PC-9 (cell line): ENCODE results near the gene NDUFB8. TPM values are rescaled to one million over a fixed set of nuclear protein-coding genes. Genes with fewer than 3 reads are reported as not detected.

Source experiments
- BruUV-seq: library from RNA; stranded (reverse); fragments of 400-500 nt; replicated peaks from 2 replicates; lab custom pipeline; 2021; lab: Mats Ljungman, UMichigan
- CTCF ChIA-PET: fragments of 300-600 bp; sonication (Branson Sonifier 250); formaldehyde crosslinking; loops from one replicate; lab custom pipeline; 2022; ENCODE audit warnings: antibody characterized with exemption; lab: Charles Lee
- POLR2A ChIA-PET: fragments of 300-600 bp; sonication (Branson Sonifier 250); formaldehyde crosslinking; loops from one replicate; lab custom pipeline; 2022; ENCODE audit warnings: antibody characterized with exemption; ENCODE audit not compliant: unreplicated experiment; lab: Charles Lee
- DNase-seq, 2 experiments: peaks; one replicate each; pipeline versions ENCODE4 v3.0.0 to v3.0.0-alpha.2; 2015 to 2022; ENCODE audit warnings: mixed read lengths in 1 of 2
- H2AFZ ChIP-seq: fragments of 200-600 bp; sonication (generic); 2 replicates; pipeline ENCODE4 v1.8.1; 2017; ENCODE audit warnings: antibody characterized with exemption
- H3F3A ChIP-seq: fragments of 200-600 bp; sonication (generic); 2 replicates; pipeline ENCODE4 v1.8.1; 2017; ENCODE audit warnings: antibody characterized with exemption, mild to moderate bottlenecking, low read depth; ENCODE audit not compliant: insufficient read depth
- H3K27ac ChIP-seq: fragments of 200-600 bp; sonication (generic); 2 replicates; pipeline ENCODE4 v1.6.1; 2016; ENCODE audit warnings: mixed run types
- H3K27me3 ChIP-seq: fragments of 200-600 bp; sonication (generic); 2 replicates; pipeline ENCODE4 v1.6.1; 2016; ENCODE audit warnings: low read depth, mixed run types; ENCODE audit not compliant: insufficient read depth
- H3K36me3 ChIP-seq: fragments of 200-600 bp; sonication (generic); 2 replicates; pipeline ENCODE4 v1.6.1; 2016; ENCODE audit warnings: low read depth, mixed run types
- H3K4me1 ChIP-seq: fragments of 200-600 bp; sonication (generic); replicated peaks from 2 replicates; pipeline ENCODE4 v1.6.1; 2016; ENCODE audit warnings: mixed run types; ENCODE audit not compliant: insufficient read depth
- H3K4me2 ChIP-seq: fragments of 200-600 bp; sonication (generic); 2 replicates; pipeline ENCODE4 v1.6.1; 2017; ENCODE audit warnings: mixed run types
- H3K4me3 ChIP-seq: fragments of 200-600 bp; sonication (generic); 2 replicates; pipeline ENCODE4 v1.6.1; 2016; ENCODE audit warnings: mixed run types
- H3K79me2 ChIP-seq: fragments of 200-600 bp; sonication (generic); 2 replicates; pipeline ENCODE4 v1.6.1; 2017; ENCODE audit warnings: low read depth, mixed run types
- H3K9me2 ChIP-seq: fragments of 200-600 bp; sonication (generic); 2 replicates; pipeline ENCODE4 v1.8.1; 2017; ENCODE audit warnings: mild to moderate bottlenecking; ENCODE audit not compliant: insufficient read depth
- H3K9me3 ChIP-seq: fragments of 200-600 bp; sonication (generic); 2 replicates; pipeline ENCODE4 v1.8.1; 2016; ENCODE audit warnings: low read depth; ENCODE audit not compliant: insufficient read depth
- H4K20me1 ChIP-seq: fragments of 200-600 bp; sonication (generic); 2 replicates; pipeline ENCODE4 v1.8.1; 2017; ENCODE audit not compliant: insufficient read depth
- EZH2 ChIP-seq: fragments of 200-600 bp; sonication (generic); IDR thresholded peaks from 2 replicates; pipeline ENCODE4 v1.8.0; 2017; ENCODE audit warnings: antibody characterized with exemption, low read depth
- intact Hi-C: fragments of 100-400 bp; cut with micrococcal nuclease; formaldehyde crosslinking; loops from one replicate; pipeline ENCODE4 v1.10.0; 2022; ENCODE audit not compliant: unreplicated experiment
- total RNA-seq: library from RNA; stranded (reverse); gene quantifications from 2 replicates; pipeline ENCODE4 v1.2.3, GENCODE V29; 2021
- TF ChIP-seq, protein P1 (sequence below): fragments of 200-600 bp; sonication (generic); conservative IDR thresholded peaks from 2 replicates; pipeline ENCODE4 v1.6.1; 2017; ENCODE audit warnings: mixed run types, antibody characterized with exemption, mild to moderate bottlenecking, moderate library complexity

The NDUFB8 gene
- total RNA-seq, 1 experiment from 2014 or later: 86.0 TPM

DNA sequence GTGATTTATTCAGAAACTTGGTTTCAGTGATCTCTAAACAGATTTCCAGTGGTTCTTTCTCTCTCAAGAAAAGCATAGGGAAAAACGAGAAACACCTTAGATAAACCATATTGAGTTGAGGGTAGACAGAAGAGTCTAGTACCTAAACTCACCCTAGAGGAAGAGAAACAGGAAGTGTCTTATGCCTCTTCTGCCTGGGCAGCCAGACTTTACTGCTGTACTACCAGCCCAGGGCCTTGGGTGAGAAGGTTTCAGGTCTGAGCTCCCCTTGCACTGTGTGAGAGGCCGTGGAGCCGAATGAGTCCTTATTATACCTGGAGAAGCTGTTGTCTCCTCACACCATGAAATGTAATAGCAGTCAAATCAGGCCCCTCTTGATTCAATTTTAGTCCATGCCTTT is 24.3 kb upstream of the NDUFB8 start:
- Histone ChIP-seq H3K4me1 (no peaks in the 10 kb centered on the region), H2AFZ (no peak overlapping the region), H3K27me3 (no peaks in the 10 kb centered on the region), H3K27ac (no peak overlapping the region), H3F3A (no peaks in the 10 kb centered on the region), H3K9me3 (no peaks in the 10 kb centered on the region), H4K20me1 (no peaks in the 10 kb centered on the region), H3K79me2 (no peaks in the 10 kb centered on the region), H3K9me2 (no peaks in the 10 kb centered on the region), H3K4me2 (no peak overlapping the region), H3K4me3 (no peak overlapping the region), H3K36me3 (no peaks in the 10 kb centered on the region)
- DNase-seq: no peak
- TF ChIP-seq EZH2: no peak
- TF ChIP-seq, protein P1, sequence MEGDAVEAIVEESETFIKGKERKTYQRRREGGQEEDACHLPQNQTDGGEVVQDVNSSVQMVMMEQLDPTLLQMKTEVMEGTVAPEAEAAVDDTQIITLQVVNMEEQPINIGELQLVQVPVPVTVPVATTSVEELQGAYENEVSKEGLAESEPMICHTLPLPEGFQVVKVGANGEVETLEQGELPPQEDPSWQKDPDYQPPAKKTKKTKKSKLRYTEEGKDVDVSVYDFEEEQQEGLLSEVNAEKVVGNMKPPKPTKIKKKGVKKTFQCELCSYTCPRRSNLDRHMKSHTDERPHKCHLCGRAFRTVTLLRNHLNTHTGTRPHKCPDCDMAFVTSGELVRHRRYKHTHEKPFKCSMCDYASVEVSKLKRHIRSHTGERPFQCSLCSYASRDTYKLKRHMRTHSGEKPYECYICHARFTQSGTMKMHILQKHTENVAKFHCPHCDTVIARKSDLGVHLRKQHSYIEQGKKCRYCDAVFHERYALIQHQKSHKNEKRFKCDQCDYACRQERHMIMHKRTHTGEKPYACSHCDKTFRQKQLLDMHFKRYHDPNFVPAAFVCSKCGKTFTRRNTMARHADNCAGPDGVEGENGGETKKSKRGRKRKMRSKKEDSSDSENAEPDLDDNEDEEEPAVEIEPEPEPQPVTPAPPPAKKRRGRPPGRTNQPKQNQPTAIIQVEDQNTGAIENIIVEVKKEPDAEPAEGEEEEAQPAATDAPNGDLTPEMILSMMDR: no peak
- POLR2A ChIA-PET: no interaction called here
- BruUV-seq: no TSS peak
- CTCF ChIA-PET: no interaction called here
- intact Hi-C loops: no loop called here

DNA sequence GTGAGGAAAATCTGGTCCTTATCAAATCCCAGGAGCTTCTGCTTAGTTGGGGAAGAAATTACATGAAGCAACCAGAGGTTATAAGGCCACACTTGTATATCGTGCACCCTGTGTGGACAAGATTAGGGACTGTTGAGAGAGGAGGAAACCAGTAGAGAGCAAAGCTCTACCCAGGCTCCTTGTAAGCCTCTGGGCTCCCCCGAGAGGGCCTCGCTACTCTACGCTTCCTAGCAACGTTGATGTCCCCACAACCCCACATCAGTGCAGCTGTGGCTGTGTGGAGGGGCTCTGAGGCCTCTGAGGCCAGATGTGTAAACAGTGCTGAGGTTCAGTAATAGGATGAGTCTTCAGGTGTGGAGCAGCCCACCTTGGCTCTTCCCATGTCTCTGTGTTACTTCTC is 22.1 kb upstream of the NDUFB8 start:
- intact Hi-C loops: no loop called here
- no peaks in the 10 kb centered on the region for H3K36me3 ChIP-seq

DNA sequence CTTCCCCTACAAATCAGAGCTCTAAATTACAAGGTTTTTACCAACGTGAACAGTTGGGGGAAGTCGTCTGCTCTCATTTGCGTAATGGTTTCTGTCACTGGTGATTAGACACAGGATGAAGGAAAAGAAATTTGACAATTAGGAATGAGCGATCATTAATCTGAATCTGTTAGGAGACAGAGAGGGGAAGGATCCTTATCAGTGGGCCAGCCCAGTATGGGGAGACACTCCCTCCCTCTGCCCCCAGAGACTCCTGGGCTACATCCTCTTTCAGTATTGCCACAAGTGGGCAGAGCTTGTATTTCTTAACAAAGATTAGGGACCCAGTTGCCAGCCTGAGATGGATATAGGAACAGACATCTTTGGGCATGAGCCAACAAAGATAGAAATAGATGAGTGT is 21.5 kb upstream of the NDUFB8 start:
- no peaks in the 10 kb centered on the region for H3K27me3 ChIP-seq
- no peak overlapping the region for H3K4me3 ChIP-seq

More for the DNA sequence above, 22.1 kb upstream of the NDUFB8 start:
- Histone ChIP-seq H3K27me3 (no peaks in the 10 kb centered on the region), H3K4me1 (no peaks in the 10 kb centered on the region), H2AFZ (no peak overlapping the region), H3K9me3 (no peaks in the 10 kb centered on the region), H4K20me1 (no peaks in the 10 kb centered on the region), H3K79me2 (no peaks in the 10 kb centered on the region), H3K4me3 (no peak overlapping the region), H3K4me2 (no peak overlapping the region), H3K9me2 (no peaks in the 10 kb centered on the region), H3K27ac (no peak overlapping the region), H3F3A (no peaks in the 10 kb centered on the region)
- DNase-seq: no peak
- CTCF ChIA-PET: no interaction called here
- BruUV-seq: no TSS peak
- POLR2A ChIA-PET: no interaction called here
- TF ChIP-seq, protein P1: no peak
- no peak for TF ChIP-seq EZH2

More for the DNA sequence above, 21.5 kb upstream of the NDUFB8 start:
- no peak for TF ChIP-seq EZH2
- TF ChIP-seq, protein P1: no peak
- Histone ChIP-seq H3K9me2 (no peaks in the 10 kb centered on the region), H3F3A (no peaks in the 10 kb centered on the region), H3K4me2 (no peak overlapping the region), H3K4me1 (no peaks in the 10 kb centered on the region), H3K79me2 (no peaks in the 10 kb centered on the region), H3K27ac (no peak overlapping the region), H2AFZ (no peak overlapping the region), H3K9me3 (no peaks in the 10 kb centered on the region), H4K20me1 (no peaks in the 10 kb centered on the region), H3K36me3 (no peaks in the 10 kb centered on the region)
- DNase-seq: no peak
- ChIA-PET CTCF (interaction anchor here (0.5 kb wide), 1 partner anchor 719 kb away, joined by 3 read pairs; no protein-coding TSS in a partner anchor), POLR2A (no interaction called here)
- BruUV-seq: no TSS peak
- intact Hi-C loops: no loop called here
